Prostate gland (tissue), 2 donors: Measurements from ENCODE around the gene SETD2. TPM values are rescaled to one million over a fixed set of nuclear protein-coding genes. Genes with fewer than 3 reads are reported as not detected.
A peak's percentile ranks its signal among the peaks of the same experiment; 100 is the strongest.

Source experiments
- DNase-seq: peaks from one replicate; pipeline ENCODE4 v3.0.0-alpha.2; 2019; ENCODE audit warnings: low spot score
- H3K27ac ChIP-seq, 2 donors: fragments of 200-600 bp; sonication (generic); 2 replicates each; pipeline ENCODE4 v1.5.1; 2017 to 2019
- H3K27me3 ChIP-seq: fragments of 200-600 bp; sonication (generic); replicated peaks from 2 replicates; pipeline ENCODE4 v1.5.1; 2019; ENCODE audit not compliant: insufficient read depth
- H3K36me3 ChIP-seq, 2 donors: fragments of 200-600 bp; sonication (generic); 1 replicate in 1 of 2; 2 replicates in 1 of 2; pipeline versions ENCODE4 v1.5.1 to v1.8.1; 2017 to 2019
- H3K4me1 ChIP-seq: fragments of 200-600 bp; sonication (generic); replicated peaks from 2 replicates; pipeline ENCODE4 v1.5.1; 2019
- H3K4me3 ChIP-seq, 2 donors: fragments of 200-600 bp; sonication (generic); 2 replicates each; pipeline ENCODE4 v1.5.1; 2017 to 2019
- H3K9me3 ChIP-seq: fragments of 200-600 bp; sonication (generic); 2 replicates; pipeline ENCODE4 v1.5.1; 2017
- CTCF ChIP-seq, 4 experiments: fragments of 200-600 bp in 2 of 4; fragments of 450-650 bp in 2 of 4; sonication (generic) in 2 of 4; IDR thresholded peaks; 1 replicate in 3 of 4; 2 replicates in 1 of 4; pipeline ENCODE4 v1.5.1; 2016 to 2019; ENCODE audit warnings: antibody characterized with exemption in 4 of 4, mild to moderate bottlenecking in 2 of 4, moderate library complexity in 2 of 4
- POLR2A ChIP-seq: fragments of 450-650 bp; IDR thresholded peaks from one replicate; pipeline ENCODE4 v1.6.1; 2016; ENCODE audit warnings: antibody characterized with exemption, mild to moderate bottlenecking
- POLR2AphosphoS5 ChIP-seq: sonication (generic); formaldehyde crosslinking; IDR thresholded peaks from one replicate; pipeline ENCODE4 v1.6.1; 2017; ENCODE audit warnings: antibody characterized with exemption
- WGBS: methylation state at CpG from one replicate; pipeline ENCODE4 v1.1.5; 2018; 5-methylcytosine and 5-hydroxymethylcytosine counted together
- intact Hi-C: fragments of 100-400 bp; cut with DNase I; formaldehyde crosslinking; loops from one replicate; pipeline ENCODE4 v1.14.2; 2022
- total RNA-seq, 2 donors: library from RNA; depleted of rRNA; stranded (reverse); fragments of >200 nt; gene quantifications; one replicate each; pipeline ENCODE4 v1.1.0, GENCODE V29; 2016

The SETD2 gene
- total RNA-seq, 2 donors from 2014 or later: 49.8 to 56.2 TPM

GRCh38 chr3:47024932-47025331 is 139.0 kb downstream of the SETD2 start:
- Histone ChIP-seq H3K9me3 (no peaks in the 10 kb centered on the region), H3K4me1 (no peaks in the 10 kb centered on the region), H3K4me3 (no peak overlapping the region), H3K27me3 (no peaks in the 10 kb centered on the region), H3K27ac (no peak overlapping the region), H3K36me3 (no peaks in the 10 kb centered on the region)
- TF ChIP-seq POLR2A: no peak
- no peak for TF ChIP-seq CTCF (IDR thresholded peaks at IDR 0.05)
- TF ChIP-seq POLR2AphosphoS5: no peak
- no peak for DNase-seq
- intact Hi-C loops: no loop called here

DNA sequence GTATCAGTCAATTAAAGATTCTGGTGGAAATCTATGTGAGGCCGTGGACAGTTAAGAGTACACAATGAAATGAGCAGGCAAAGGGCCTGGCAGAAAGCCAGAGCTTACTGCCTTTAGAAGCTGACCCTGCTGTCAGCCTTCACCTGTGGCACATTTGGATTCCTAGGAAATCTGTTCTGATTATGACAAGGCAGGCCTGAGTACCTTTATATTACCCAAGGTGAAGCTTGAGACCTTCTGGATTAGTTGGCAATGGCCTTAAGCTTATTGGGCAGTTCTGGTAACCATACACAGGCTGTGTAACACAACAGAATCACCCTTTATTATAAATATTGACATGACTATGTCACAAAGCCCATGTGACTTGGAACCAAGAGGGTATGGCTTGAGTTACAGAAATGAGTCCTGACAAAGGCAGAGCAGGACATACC is 141.3 kb downstream of the SETD2 start:
- no peaks in the 10 kb centered on the region for H3K9me3 ChIP-seq
- intact Hi-C loops: no loop called here
- DNase-seq: no peak
- H3K36me3 ChIP-seq: peaks cover 0 to 3% of the 10 kb centered on the region in 2 donors
- no peaks in the 10 kb centered on the region for H3K4me1 ChIP-seq
- no peak for TF ChIP-seq POLR2A
- TF ChIP-seq CTCF (IDR thresholded peaks at IDR 0.05): no peak
- peak; percentile 33 for TF ChIP-seq POLR2AphosphoS5
- peak overlapping the region in 1 of 2 donors; percentile 34 for H3K27ac ChIP-seq
- H3K4me3 ChIP-seq: no peak overlapping the region
- WGBS: 25% methylated on average over 1 of the region's 1 CpG
- no peaks in the 10 kb centered on the region for H3K27me3 ChIP-seq

DNA sequence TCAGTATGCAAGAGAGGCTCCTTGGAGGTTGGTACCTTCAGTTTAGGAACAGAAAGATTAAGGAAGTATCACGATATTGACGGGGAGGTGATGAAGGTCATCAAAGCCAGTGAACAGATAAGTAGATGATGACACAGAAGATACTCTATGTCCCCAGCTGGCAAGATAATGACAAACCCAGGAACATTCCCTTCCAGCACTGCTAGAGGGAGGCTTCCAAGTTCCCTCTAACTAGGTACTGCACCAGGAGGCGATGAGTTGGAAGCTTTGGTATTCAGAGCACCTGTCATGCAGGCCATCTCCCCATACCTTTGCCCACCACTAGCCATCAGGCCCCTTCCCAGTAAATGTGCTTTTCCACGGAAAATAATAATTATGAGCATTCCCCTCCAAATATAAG is 143.6 kb downstream of the SETD2 start:
- Histone ChIP-seq H3K36me3 (peaks cover 0 to 3% of the 10 kb centered on the region in 2 donors), H3K27ac (no peak overlapping the region), H3K4me1 (no peaks in the 10 kb centered on the region), H3K4me3 (no peak overlapping the region), H3K27me3 (no peaks in the 10 kb centered on the region), H3K9me3 (no peaks in the 10 kb centered on the region)
- no peak for DNase-seq
- WGBS: 89% methylated on average over 4 of the region's 4 CpGs
- no peak for TF ChIP-seq POLR2A
- no peak for TF ChIP-seq CTCF (IDR thresholded peaks at IDR 0.05)
- TF ChIP-seq POLR2AphosphoS5: no peak
- intact Hi-C loops: no loop called here

DNA sequence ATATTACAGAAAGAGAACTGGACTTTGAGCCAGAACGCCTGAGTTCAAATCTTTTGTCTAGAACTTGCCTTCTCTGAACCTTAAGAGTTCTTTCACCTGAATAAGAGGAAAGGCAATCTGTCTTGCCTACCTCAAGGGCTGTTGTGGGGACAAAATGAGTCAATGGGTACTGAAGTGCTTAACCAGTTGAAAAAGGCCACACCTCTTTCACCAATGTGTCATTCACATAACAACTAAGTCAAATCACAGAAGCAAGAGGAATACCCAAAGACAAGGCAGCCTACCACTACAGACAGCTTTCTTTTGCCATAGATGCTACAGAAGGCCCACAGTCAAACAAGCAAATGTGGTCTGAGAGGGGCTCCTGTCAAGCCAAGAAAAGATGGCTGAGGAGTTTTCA is 144.7 kb downstream of the SETD2 start:
- Histone ChIP-seq H3K27ac (no peak overlapping the region), H3K4me3 (no peak overlapping the region), H3K9me3 (no peaks in the 10 kb centered on the region), H3K4me1 (no peaks in the 10 kb centered on the region), H3K36me3 (peaks cover 0 to 3% of the 10 kb centered on the region in 2 donors), H3K27me3 (no peaks in the 10 kb centered on the region)
- intact Hi-C loops: loop anchor here (10.0 kb wide), 1 partner anchor 146 kb away; the partner anchor contains the start of gene SETD2
- no peak for TF ChIP-seq POLR2AphosphoS5
- TF ChIP-seq CTCF (IDR thresholded peaks at IDR 0.05): no peak
- TF ChIP-seq POLR2A: no peak
- WGBS: 90% methylated on average over 1 of the region's 1 CpG
- no peak for DNase-seq

DNA sequence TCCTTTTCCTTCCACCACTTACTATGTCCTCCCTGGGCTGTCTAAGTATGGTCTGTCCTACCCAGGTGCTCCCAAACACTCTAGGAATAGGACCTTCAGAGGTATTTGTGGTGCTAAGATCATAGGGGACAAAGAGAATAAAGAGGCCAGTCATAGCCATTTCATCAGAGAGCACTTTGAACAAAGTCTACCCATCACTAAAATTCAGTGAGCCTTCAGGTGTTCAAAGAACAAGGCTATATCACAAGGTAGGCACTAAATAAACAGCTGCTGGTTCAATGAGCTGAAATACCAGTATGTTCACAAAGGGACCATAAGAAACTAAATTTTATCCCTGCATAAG is 145.7 kb downstream of the SETD2 start:
- intact Hi-C loops: loop anchor here (10.0 kb wide), 1 partner anchor 147 kb away; the partner anchor contains the start of gene SETD2
- TF ChIP-seq CTCF (IDR thresholded peaks at IDR 0.05) (no peak), POLR2AphosphoS5 (no peak), POLR2A (no peak)
- Histone ChIP-seq H3K27ac (no peak overlapping the region), H3K9me3 (no peaks in the 10 kb centered on the region), H3K36me3 (peaks cover 0 to 3% of the 10 kb centered on the region in 2 donors), H3K4me3 (no peak overlapping the region), H3K27me3 (no peaks in the 10 kb centered on the region), H3K4me1 (no peaks in the 10 kb centered on the region)
- DNase-seq: no peak
